IPS-NIHi7 (cell line): ENCODE results near the gene RTBDN.

ENCODE experiments used
- DNase-seq: peaks from one replicate; pipeline ENCODE4 v3.0.0; 2012; ENCODE audit warnings: mixed read lengths; ENCODE audit errors: extremely low spot score

Gene RTBDN

DNA sequence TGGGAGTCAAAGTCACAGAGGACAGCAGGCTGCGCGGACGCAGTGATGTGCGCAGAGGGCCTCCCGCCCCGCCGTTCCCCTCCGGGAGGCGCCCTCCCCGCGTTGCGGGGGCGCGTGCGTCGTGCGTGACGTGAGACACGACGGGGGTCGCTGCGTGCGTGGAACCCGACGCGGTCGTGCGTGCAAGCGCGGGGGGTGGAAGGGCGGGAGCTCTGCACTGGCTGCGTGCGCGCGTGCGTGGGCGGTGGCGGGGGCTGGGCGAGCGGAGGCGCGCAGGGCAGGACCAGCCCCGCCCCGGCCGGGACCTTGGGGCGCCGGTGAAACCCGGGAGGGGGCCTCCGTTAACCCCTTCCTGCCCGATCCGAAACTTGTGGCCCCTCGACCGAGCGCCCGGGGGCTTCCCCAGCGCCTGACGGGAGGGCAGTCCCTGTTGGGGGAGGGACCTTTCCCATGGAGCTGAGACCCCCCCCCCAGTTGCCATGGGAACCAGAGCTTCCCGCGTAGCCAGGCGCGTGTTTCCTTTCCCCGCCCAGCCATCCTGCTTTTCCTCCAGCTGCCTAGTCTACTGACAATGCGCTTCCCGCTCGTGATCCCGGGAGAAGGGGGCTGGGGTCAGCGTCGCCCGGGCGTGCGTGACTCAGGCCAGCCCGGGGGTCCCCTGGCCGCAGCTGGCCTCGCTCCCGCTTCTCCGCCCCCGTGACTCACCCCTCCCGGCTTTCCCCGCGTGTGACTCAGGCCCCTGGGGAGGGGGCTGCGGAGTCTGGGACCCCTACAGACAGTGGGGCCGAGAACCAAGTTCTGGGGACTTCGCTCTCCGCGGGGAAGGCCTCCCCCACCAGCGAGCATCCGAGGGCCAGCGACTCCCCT, 51.7 kb downstream of the RTBDN start:
- DNase-seq, result no peak

DNA sequence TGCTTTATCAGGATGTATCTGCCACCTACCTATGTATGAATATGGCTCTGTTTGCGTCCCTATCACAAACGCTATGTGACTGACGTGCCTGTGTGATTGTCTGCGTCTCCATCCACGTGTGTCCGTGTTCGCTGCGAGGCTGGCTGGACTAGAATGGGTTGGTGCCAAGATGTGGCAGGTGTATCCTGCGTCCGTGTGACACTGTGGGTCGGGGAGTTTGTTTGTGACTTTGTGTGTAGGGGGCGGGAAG, 52.3 kb downstream of the RTBDN start:
- no peak for DNase-seq

GRCh38 chr19:12779162-12779993, 55.0 kb downstream of the RTBDN start:
- DNase-seq, result no peak

DNA sequence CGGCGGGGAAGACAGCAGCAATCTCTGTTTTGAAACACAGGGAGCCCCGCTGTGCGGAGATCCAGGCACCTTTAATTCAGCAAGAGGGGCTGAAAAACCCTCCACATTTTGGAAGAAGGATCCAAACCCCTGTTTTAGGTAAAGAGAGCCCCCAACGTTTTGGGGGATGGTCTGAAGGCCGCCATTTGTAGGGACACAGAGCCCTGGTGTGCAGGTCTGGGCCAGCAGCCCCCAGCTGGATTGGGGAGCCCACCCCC, 55.5 kb downstream of the RTBDN start:
- no peak for DNase-seq

DNA sequence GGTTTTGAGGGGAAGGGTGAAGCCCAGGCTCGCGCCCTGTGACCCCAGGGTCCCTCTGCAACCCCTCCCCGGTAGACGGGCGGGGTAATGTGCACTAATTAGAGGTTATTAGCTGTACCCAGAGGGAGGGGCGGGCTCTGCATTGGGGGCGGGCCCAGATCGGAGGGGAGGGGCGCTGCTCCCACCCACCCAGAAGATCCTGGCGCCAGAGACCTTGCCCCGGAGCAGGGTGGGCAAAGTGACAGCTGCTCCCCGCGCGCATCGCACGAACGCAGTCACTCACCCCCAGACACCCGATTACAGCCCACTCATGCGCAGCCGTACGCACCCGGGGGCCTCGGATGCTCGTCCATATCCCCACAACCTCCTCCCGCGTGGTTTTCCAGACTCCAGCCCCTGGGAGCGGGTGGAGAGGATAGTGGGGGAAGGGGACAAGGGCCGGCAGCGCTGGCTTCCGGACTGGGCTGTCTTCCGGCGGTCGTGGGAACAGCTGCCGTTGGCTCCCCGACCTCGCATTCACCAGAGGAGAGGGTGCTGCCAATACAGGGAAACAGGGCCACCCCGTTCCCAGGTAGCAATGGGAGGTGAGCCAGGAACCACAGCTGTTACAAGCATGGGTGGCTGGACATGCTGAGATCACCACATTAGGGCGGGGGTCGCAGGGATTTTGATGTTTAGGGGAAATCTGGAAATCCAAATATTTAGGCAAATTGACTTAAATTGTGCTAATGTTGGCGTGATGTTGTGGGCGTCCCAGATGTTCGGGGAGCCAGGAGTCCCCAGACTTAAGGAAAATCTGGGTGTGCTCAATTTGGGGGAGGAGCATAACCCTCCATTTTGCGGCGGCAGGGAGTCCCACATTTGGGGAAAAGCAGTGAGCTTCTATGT, 56.1 kb downstream of the RTBDN start:
- no peak for DNase-seq

GRCh38 chr19:12777217-12778016, 57.0 kb downstream of the RTBDN start:
- peak; percentile 74 for DNase-seq
